HepG2 (cell line): ENCODE results near the gene ABCC3. TPM values are rescaled to one million over a fixed set of nuclear protein-coding genes. Genes with fewer than 3 reads are reported as not detected.

Experiments used
- ATAC-seq: fragments of 200-7000 bp; cut with Tn5 transposase; 3 replicates; pipeline ENCODE4 v1.9.1; 2020; ENCODE audit warnings: mild to moderate bottlenecking, moderate library complexity
- BruUV-seq: library from RNA; stranded (reverse); fragments of 400-500 nt; replicated peaks from 2 replicates; lab custom pipeline; 2021; lab: Mats Ljungman, UMichigan
- CTCF ChIA-PET: fragments of 300-600 bp; formaldehyde crosslinking; extraction: SDS; loops from one replicate; lab custom pipeline; 2021; ENCODE audit warnings: low total read pairs, inconsistent platforms, low intra/inter-chr PET ratio; lab: Yijun Ruan, JAX
- POLR2A ChIA-PET: fragments of 350-600 bp; sonication (Branson Sonifier 250); formaldehyde crosslinking; loops from one replicate; lab custom pipeline; 2020; ENCODE audit warnings: antibody characterized with exemption, inconsistent platforms; lab: Yijun Ruan, JAX
- DNase-seq: peaks from one replicate; pipeline ENCODE4 v3.0.0-alpha.2; 2015; ENCODE audit warnings: low spot score
- FAIRE-seq: peaks from 3 replicates; lab custom pipeline; 2011; peaks lifted over from hg19 to GRCh38; lab: Jason Lieb, UNC
- H2AFZ ChIP-seq: one replicate; pipeline ENCODE4 v1.6.1; 2011; ENCODE audit warnings: low read length, inconsistent platforms
- H3K27ac ChIP-seq: fragments of 300-600 bp; 3 replicates; pipeline ENCODE4 v1.8.0; 2011; ENCODE audit warnings: mixed run types, mild to moderate bottlenecking, mixed read lengths, low read length, inconsistent platforms; ENCODE audit not compliant: insufficient read depth; ENCODE audit errors: extremely low read length
- H3K27me3 ChIP-seq, 2 experiments: fragments of 200-600 bp in 1 of 2; 2 replicates in 1 of 2; 3 replicates in 1 of 2; pipeline versions ENCODE4 v1.6.0 to v1.8.0; 2011; ENCODE audit warnings: low read length in 2 of 2, mild to moderate bottlenecking in 2 of 2, moderate library complexity in 2 of 2, inconsistent platforms in 1 of 2; ENCODE audit not compliant: insufficient read depth in 2 of 2, control insufficient read depth in 1 of 2
- H3K36me3 ChIP-seq, 2 experiments: fragments of 200-600 bp in 1 of 2; replicated peaks in 1 of 2; 2 replicates in 1 of 2; 3 replicates in 1 of 2; pipeline versions ENCODE4 v1.5.1 to v1.8.0; 2011; ENCODE audit warnings: low read length in 2 of 2, inconsistent platforms in 1 of 2; ENCODE audit not compliant: insufficient read depth in 2 of 2, control insufficient read depth in 1 of 2
- H3K4me1 ChIP-seq: 2 replicates; pipeline ENCODE4 v1.5.1; 2012; ENCODE audit warnings: low read length, inconsistent platforms; ENCODE audit not compliant: insufficient read depth
- H3K4me2 ChIP-seq: 2 replicates; pipeline ENCODE4 v1.6.0; 2011; ENCODE audit warnings: low read depth, low read length, inconsistent platforms
- H3K4me3 ChIP-seq, 3 experiments: fragments of 200-600 bp in 1 of 3; sonication (generic), shearing (Covaris generic) in 1 of 3; replicated peaks in 1 of 3; 2 replicates each; pipeline ENCODE4 v1.5.1; 2011 to 2016; ENCODE audit warnings: low read length in 3 of 3, inconsistent platforms in 2 of 3, low read depth in 2 of 3, mild to moderate bottlenecking in 2 of 3, control low read depth in 1 of 3, mixed read lengths in 1 of 3; ENCODE audit not compliant: insufficient read depth in 1 of 3
- H3K79me2 ChIP-seq: one replicate; pipeline ENCODE4 v1.6.1; 2011; ENCODE audit warnings: low read length, inconsistent platforms; ENCODE audit not compliant: insufficient read depth
- H3K9ac ChIP-seq: 2 replicates; pipeline ENCODE4 v1.6.0; 2011; ENCODE audit warnings: mild to moderate bottlenecking, low read depth, low read length, inconsistent platforms; ENCODE audit not compliant: insufficient read depth
- H3K9me3 ChIP-seq: 2 replicates; pipeline ENCODE4 v1.5.1; 2012; ENCODE audit warnings: mild to moderate bottlenecking, low read length
- H4K20me1 ChIP-seq: 2 replicates; pipeline ENCODE4 v1.6.0; 2011; ENCODE audit warnings: inconsistent platforms, mild to moderate bottlenecking, low read length, moderate library complexity; ENCODE audit not compliant: insufficient read depth
- ARNT2 ChIP-seq: sonication (generic); formaldehyde crosslinking; IDR thresholded peaks from 2 replicates; pipeline ENCODE4 v1.8.0; 2022; ENCODE audit warnings: mild to moderate bottlenecking, low read depth, missing genetic modification reagents, moderate library complexity
- DMAP1 ChIP-seq: IDR thresholded peaks from 2 replicates; pipeline ENCODE4 v1.6.1; 2016
- ETV6 ChIP-seq: sonication (generic); formaldehyde crosslinking; conservative IDR thresholded peaks from 2 replicates; pipeline ENCODE4 v1.4.0; 2020; ENCODE audit warnings: missing genetic modification reagents
- POLR2AphosphoS2 ChIP-seq: IDR thresholded peaks from 2 replicates; pipeline ENCODE4 v1.6.1; 2011; ENCODE audit warnings: low read depth, low read length, improper control_type of control experiment
- POLR2G ChIP-seq: fragments of 200-400 bp; formaldehyde crosslinking; IDR thresholded peaks from 2 replicates; pipeline ENCODE4 v1.6.1; 2018; ENCODE audit warnings: mild to moderate bottlenecking, low read depth, low read length, moderate library complexity
- RXRB ChIP-seq: IDR thresholded peaks from 2 replicates; pipeline ENCODE4 v1.6.1; 2016; ENCODE audit warnings: borderline replicate concordance, missing genetic modification reagents, missing compliant biosample characterization
- SETDB1 ChIP-seq: sonication (generic); formaldehyde crosslinking; IDR thresholded peaks from 2 replicates; pipeline ENCODE4 v1.5.1; 2020; ENCODE audit warnings: missing genetic modification reagents, mild to moderate bottlenecking, borderline replicate concordance
- SNAI1 ChIP-seq: sonication (generic); formaldehyde crosslinking; IDR thresholded peaks from 2 replicates; pipeline ENCODE4 v1.5.0; 2020; ENCODE audit warnings: mild to moderate bottlenecking, missing genetic modification reagents, borderline replicate concordance
- TAF1 ChIP-seq: sonication (generic); formaldehyde crosslinking; IDR thresholded peaks from 2 replicates; pipeline ENCODE4 v1.4.0; 2020; ENCODE audit warnings: missing genetic modification reagents
- ZBTB25 ChIP-seq: IDR thresholded peaks from 2 replicates; pipeline ENCODE4 v1.6.1; 2018; ENCODE audit warnings: missing genetic modification reagents
- ZBTB34 ChIP-seq: sonication (generic); formaldehyde crosslinking; IDR thresholded peaks from 2 replicates; pipeline ENCODE4 v1.8.0; 2022; ENCODE audit warnings: mild to moderate bottlenecking, missing genetic modification reagents
- ZNF121 ChIP-seq: sonication (generic); formaldehyde crosslinking; IDR thresholded peaks from 2 replicates; pipeline ENCODE4 v1.5.0; 2020; ENCODE audit warnings: mild to moderate bottlenecking, missing genetic modification reagents
- ZNF335 ChIP-seq: sonication (generic); formaldehyde crosslinking; IDR thresholded peaks from 2 replicates; pipeline ENCODE4 v1.4.0; 2020; ENCODE audit warnings: missing genetic modification reagents
- ZNF607 ChIP-seq: sonication (generic); formaldehyde crosslinking; IDR thresholded peaks from 2 replicates; pipeline ENCODE4 v1.5.1; 2020; ENCODE audit warnings: missing genetic modification reagents, mild to moderate bottlenecking, borderline replicate concordance
- ZNF644 ChIP-seq: IDR thresholded peaks from 2 replicates; pipeline ENCODE4 v1.6.1; 2016; ENCODE audit warnings: low read depth
- ZNF710 ChIP-seq: sonication (generic); formaldehyde crosslinking; IDR thresholded peaks from 2 replicates; pipeline ENCODE4 v1.5.0; 2020; ENCODE audit warnings: mild to moderate bottlenecking, missing genetic modification reagents, borderline replicate concordance
- ZSCAN20 ChIP-seq: sonication (generic); formaldehyde crosslinking; IDR thresholded peaks from 2 replicates; pipeline ENCODE4 v1.4.0; 2020; ENCODE audit warnings: missing genetic modification reagents, mild to moderate bottlenecking, borderline replicate concordance
- WGBS: methylation state at CpG from one replicate; pipeline ENCODE4 v1.1.6; 2017; ENCODE audit warnings: low lambda C conversion rate; 5-methylcytosine and 5-hydroxymethylcytosine counted together
- in situ Hi-C: cut with HindIII; loops from 2 replicates; pipeline ENCODE4 v1.10.0; 2017; ENCODE audit warnings: low pct_unique_long_range_greater_than_20kb; ENCODE audit not compliant: extremely low pct_ligation_motif_present
- intact Hi-C: fragments of 100-400 bp; cut with micrococcal nuclease; formaldehyde crosslinking; loops from one replicate; pipeline ENCODE4 v1.10.0; 2022; ENCODE audit not compliant: unreplicated experiment
- polyA plus RNA-seq, 8 experiments: library from polyadenylated mRNA; depleted of rRNA in 3 of 8; stranded (reverse) in 7 of 8; unstranded in 1 of 8; fragments of >200 nt; fragmentation: Illumina TruSeq in 4 of 8; extraction: Trizol in 4 of 8; gene quantifications; 2 replicates each; pipeline versions ENCODE4 v1.2.1 to v1.2.3, GENCODE V29; 2011 to 2016; ENCODE audit warnings: low read depth in 4 of 8, missing spikeins in 1 of 8, mixed read lengths in 1 of 8; ENCODE audit not compliant: insufficient read depth in 1 of 8
- total RNA-seq, 5 experiments: library from RNA; depleted of rRNA; stranded (reverse); fragments of >200 nt; fragmentation: Illumina TruSeq; extraction: Trizol; gene quantifications; 2 replicates each; pipeline ENCODE4 v1.2.3, GENCODE V29; 2016; ENCODE audit warnings: low read depth in 1 of 5

ABCC3 gene
- total and polyA plus RNA-seq, 2 of the 13 experiments (the other 11 are each of a cell fraction or from before 2014, with no cell fraction given): 25.2 to 50.7 TPM

- H3K4me3 ChIP-seq: peak overlapping the region; percentile 71 to 82 (median 76)
- intact Hi-C loops (loop anchor here (2.0 kb wide), 1 partner anchor 51 kb away; no protein-coding TSS in a partner anchor), in situ Hi-C loops (no loop called here)
These were observed 976 bp downstream of the ABCC3 start for GRCh38 chr17:50635732-50635981.

More at GRCh38 chr17:50635732-50635981, 976 bp downstream of the ABCC3 start:
- Histone ChIP-seq H3K9me3 (no peaks in the 10 kb centered on the region), H3K79me2 (peaks cover 9% of the 10 kb centered on the region), H3K27me3 (peaks cover 0 to 19% of the 10 kb centered on the region in 2 experiments; a peak in 2 of 5 replicates), H3K27ac (peak overlapping the region; percentile 73)
- FAIRE-seq: no peak
- CTCF ChIA-PET: no interaction called here
- WGBS: 3% methylated on average over 3 of the region's 3 CpGs
- no peak for TF ChIP-seq POLR2AphosphoS2
- 0 out of 2 replicates have a peak, but pooled peaks have one; percentile 21 for TF ChIP-seq ZNF607
- TF ChIP-seq ZBTB34: no peak
- no peak for TF ChIP-seq ETV6
- TF ChIP-seq ZNF335: 0 out of 2 replicates have a peak, but pooled peaks have one; percentile 39
- TF ChIP-seq POLR2G: peak; percentile 15; the same call in 1 of the 2 replicates
- no peak for TF ChIP-seq SETDB1
- TF ChIP-seq DMAP1 (CRISPR knock-in tag): peak; percentile 20; the same call in 1 of the 2 replicates
- peak; percentile 91 for TF ChIP-seq ZNF121 (CRISPR knock-in tag)
- no peak for TF ChIP-seq ZNF644 (CRISPR knock-in tag)
- peak; percentile 9; the same call in 1 of the 2 replicates for TF ChIP-seq ARNT2 (CRISPR knock-in tag)
- 0 out of 2 replicates have a peak, but pooled peaks have one; percentile 39 for TF ChIP-seq SNAI1
- TF ChIP-seq ZNF710: no peak
- TF ChIP-seq RXRB (CRISPR knock-in tag): no peak
- TF ChIP-seq ZBTB25 (CRISPR knock-in tag): peak; percentile 2; the same call in 1 of the 2 replicates
- 0 out of 2 replicates have a peak, but pooled peaks have one; percentile 4 for TF ChIP-seq ZSCAN20 (CRISPR knock-in tag)
- peak; percentile 4; the same call in 1 of the 2 replicates for TF ChIP-seq TAF1 (CRISPR knock-in tag)
- TF ChIP-seq, all 625 proteins: peak for 10
- no peaks in the 10 kb centered on the region for H4K20me1 ChIP-seq
- peak; percentile 0; the same call in 2 of the 3 replicates for ATAC-seq
- peak overlapping the region; percentile 70 for H3K9ac ChIP-seq
- H3K4me2 ChIP-seq: peak overlapping the region; percentile 87
- POLR2A ChIA-PET: interaction anchor here (0.8 to 19.8 kb wide), 11 partner anchors 8 to 128 kb away, joined by 3 to 839 read pairs (median 5); partner anchors contain the start of gene ANKRD40
- no peak for DNase-seq
- TSS peak; percentile 92 for BruUV-seq
- H3K4me1 ChIP-seq: peaks cover 95% of the 10 kb centered on the region
- no peaks in the 10 kb centered on the region for H3K36me3 ChIP-seq
- no peak overlapping the region for H2AFZ ChIP-seq
